ENCODE data around the gene KCNIP4.

DNA sequence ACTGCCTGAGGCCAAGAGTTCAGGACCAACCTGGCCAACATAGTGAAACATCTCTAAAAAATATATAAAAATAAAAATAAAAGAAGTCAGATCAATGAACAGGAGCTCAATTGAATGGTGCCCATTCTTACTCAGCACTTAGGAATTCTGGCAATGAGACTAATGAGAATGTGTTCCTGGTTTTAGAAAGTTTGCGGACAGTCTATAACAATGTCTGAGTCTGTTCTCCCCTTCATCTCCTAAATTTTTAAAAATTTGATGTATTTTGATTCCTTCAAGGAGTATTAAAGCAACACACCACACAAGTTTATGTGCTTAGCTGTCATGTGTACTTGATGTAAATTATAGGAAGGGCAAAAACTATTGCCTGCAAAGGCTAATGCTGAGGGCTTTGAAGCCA, 30.6 kb upstream of the KCNIP4 start:
- no peak for TF ChIP-seq EZH2phosphoT487 (IDR thresholded peaks at IDR 0.05; ENCODE audit: borderline replicate concordance)
- TF ChIP-seq, protein P1, sequence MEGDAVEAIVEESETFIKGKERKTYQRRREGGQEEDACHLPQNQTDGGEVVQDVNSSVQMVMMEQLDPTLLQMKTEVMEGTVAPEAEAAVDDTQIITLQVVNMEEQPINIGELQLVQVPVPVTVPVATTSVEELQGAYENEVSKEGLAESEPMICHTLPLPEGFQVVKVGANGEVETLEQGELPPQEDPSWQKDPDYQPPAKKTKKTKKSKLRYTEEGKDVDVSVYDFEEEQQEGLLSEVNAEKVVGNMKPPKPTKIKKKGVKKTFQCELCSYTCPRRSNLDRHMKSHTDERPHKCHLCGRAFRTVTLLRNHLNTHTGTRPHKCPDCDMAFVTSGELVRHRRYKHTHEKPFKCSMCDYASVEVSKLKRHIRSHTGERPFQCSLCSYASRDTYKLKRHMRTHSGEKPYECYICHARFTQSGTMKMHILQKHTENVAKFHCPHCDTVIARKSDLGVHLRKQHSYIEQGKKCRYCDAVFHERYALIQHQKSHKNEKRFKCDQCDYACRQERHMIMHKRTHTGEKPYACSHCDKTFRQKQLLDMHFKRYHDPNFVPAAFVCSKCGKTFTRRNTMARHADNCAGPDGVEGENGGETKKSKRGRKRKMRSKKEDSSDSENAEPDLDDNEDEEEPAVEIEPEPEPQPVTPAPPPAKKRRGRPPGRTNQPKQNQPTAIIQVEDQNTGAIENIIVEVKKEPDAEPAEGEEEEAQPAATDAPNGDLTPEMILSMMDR (conservative IDR thresholded peaks at IDR 0.05; ENCODE audit: low read length) = no peak
